Measurements from ENCODE around the gene HLA-C. TPM values are rescaled to one million over a fixed set of nuclear protein-coding genes. Genes with fewer than 3 reads are reported as not detected.

HLA-C gene
- total RNA-seq, 1 experiment from 2014 or later: 170 TPM

- Histone ChIP-seq H3K27ac (ENCODE audit: low read length) (no peak overlapping the region), H3K4me1 (ENCODE audit: control insufficient read depth, insufficient read depth, low read length) (no peaks in the 10 kb centered on the region), H3K27me3 (ENCODE audit: control insufficient read depth, insufficient read depth, low read length) (peaks cover 11% of the 10 kb centered on the region), H3K4me3 (ENCODE audit: low read depth in 2 of 2, low read length in 2 of 2) (no peak overlapping the region), H3K9me3 (ENCODE audit: control insufficient read depth, insufficient read depth, low read depth, low read length) (no peaks in the 10 kb centered on the region), H3K36me3 (ENCODE audit: control insufficient read depth, insufficient read depth, low read length) (no peaks in the 10 kb centered on the region)
- BruUV-seq (replicated peaks): no TSS peak
- ATAC-seq (no peak), DNase-seq (ENCODE audit: low read depth, low spot score) (no peak)
- ChIA-PET POLR2A (no interaction called here), CTCF (no interaction called here)
- intact Hi-C loops (cut with micrococcal nuclease; ENCODE audit: unreplicated experiment): no loop called here
- in situ Hi-C loops (cut with HindIII; ENCODE audit: low pct_unique_long_range_greater_than_20kb, low sequenced_read_pairs): no loop called here
- TF ChIP-seq CTCF (IDR thresholded peaks at IDR 0.05) (no peak), POLR2AphosphoS5 (IDR thresholded peaks at IDR 0.05; ENCODE audit: low read depth, low read length) (no peak), REST (IDR thresholded peaks at IDR 0.05; ENCODE audit: insufficient read depth in 1 of 2, low read depth in 2 of 2, low read length in 1 of 2) (no peak), SIN3A (IDR thresholded peaks at IDR 0.05; ENCODE audit: borderline replicate concordance, insufficient read depth, low read depth, low read length) (no peak), TCF7L2 (IDR thresholded peaks at IDR 0.05; ENCODE audit: low read depth, low read length) (no peak)
Observed at GRCh38 chr6:31252625-31253024, 19.3 kb downstream of the HLA-C start.

GRCh38 chr6:31251261-31251660 lies 20.6 kb downstream of the HLA-C start:
- DNase-seq (ENCODE audit: low read depth, low spot score) (no peak), ATAC-seq (no peak)
- H3K4me3 ChIP-seq (ENCODE audit: low read depth in 2 of 2, low read length in 2 of 2): no peak overlapping the region
- H3K9me3 ChIP-seq (ENCODE audit: control insufficient read depth, insufficient read depth, low read depth, low read length): no peaks in the 10 kb centered on the region
- no peaks in the 10 kb centered on the region for H3K4me1 ChIP-seq (ENCODE audit: control insufficient read depth, insufficient read depth, low read length)
- no peaks in the 10 kb centered on the region for H3K36me3 ChIP-seq (ENCODE audit: control insufficient read depth, insufficient read depth, low read length)
- H3K27ac ChIP-seq (ENCODE audit: low read length): no peak overlapping the region
- peaks cover 11% of the 10 kb centered on the region for H3K27me3 ChIP-seq (ENCODE audit: control insufficient read depth, insufficient read depth, low read length)
- CTCF ChIA-PET: no interaction called here
- TF ChIP-seq CTCF (IDR thresholded peaks at IDR 0.05) (no peak), TCF7L2 (IDR thresholded peaks at IDR 0.05; ENCODE audit: low read depth, low read length) (no peak), POLR2AphosphoS5 (IDR thresholded peaks at IDR 0.05; ENCODE audit: low read depth, low read length) (no peak), SIN3A (IDR thresholded peaks at IDR 0.05; ENCODE audit: borderline replicate concordance, insufficient read depth, low read depth, low read length) (no peak), REST (IDR thresholded peaks at IDR 0.05; ENCODE audit: insufficient read depth in 1 of 2, low read depth in 2 of 2, low read length in 1 of 2) (no peak)
- no TSS peak for BruUV-seq (replicated peaks)
- POLR2A ChIA-PET: interaction anchor here (0.6 kb wide), 1 partner anchor 83 kb away, joined by 8 read pairs; no protein-coding TSS in a partner anchor
- in situ Hi-C loops (cut with HindIII; ENCODE audit: low pct_unique_long_range_greater_than_20kb, low sequenced_read_pairs) (no loop called here), intact Hi-C loops (cut with micrococcal nuclease; ENCODE audit: unreplicated experiment) (no loop called here)

Measured in Panc1 (cell line).